Measurements from ENCODE around the gene SLC7A7. TPM values are rescaled to one million over a fixed set of nuclear protein-coding genes. Genes with fewer than 3 reads are reported as not detected.

Gene SLC7A7
- total RNA-seq, 1 experiment from 2014 or later = 8.7 TPM

- CTCF ChIA-PET = no interaction called here
- Mint-ChIP-seq H3K9me3 (ENCODE audit: low read depth, unreplicated experiment) (no peaks in the 10 kb centered on the region), H3K27me3 (ENCODE audit: unreplicated experiment) (peaks cover 8% of the 10 kb centered on the region), H3K27ac (ENCODE audit: unreplicated experiment) (no peak overlapping the region), H3K4me3 (ENCODE audit: low read depth, unreplicated experiment) (no peak overlapping the region), H3K4me1 (ENCODE audit: low read depth, unreplicated experiment) (peaks cover 10% of the 10 kb centered on the region), H3K36me3 (ENCODE audit: insufficient read depth, unreplicated experiment) (no peaks in the 10 kb centered on the region)
- no TSS peak for BruUV-seq (replicated peaks)
- intact Hi-C loops (cut with micrococcal nuclease; ENCODE audit: unreplicated experiment) = no loop called here
- no peak for DNase-seq
- TF ChIP-seq CTCF (IDR thresholded peaks at IDR 0.05; ENCODE audit: unreplicated experiment) = no peak
Observed at GRCh38 chr14:22803687-22803974, 11.6 kb downstream of the SLC7A7 start.

GRCh38 chr14:22802860-22803686, 12.2 kb downstream of the SLC7A7 start:
- DNase-seq = no peak
- Mint-ChIP-seq H3K4me3 (ENCODE audit: low read depth, unreplicated experiment) (no peak overlapping the region), H3K4me1 (ENCODE audit: low read depth, unreplicated experiment) (peaks cover 10% of the 10 kb centered on the region), H3K27me3 (ENCODE audit: unreplicated experiment) (peaks cover 8% of the 10 kb centered on the region), H3K36me3 (ENCODE audit: insufficient read depth, unreplicated experiment) (no peaks in the 10 kb centered on the region), H3K9me3 (ENCODE audit: low read depth, unreplicated experiment) (no peaks in the 10 kb centered on the region), H3K27ac (ENCODE audit: unreplicated experiment) (no peak overlapping the region)
- CTCF ChIA-PET = no interaction called here
- no TSS peak for BruUV-seq (replicated peaks)
- TF ChIP-seq CTCF (IDR thresholded peaks at IDR 0.05; ENCODE audit: unreplicated experiment) = no peak
- intact Hi-C loops (cut with micrococcal nuclease; ENCODE audit: unreplicated experiment) = no loop called here

- Mint-ChIP-seq H3K4me1 (ENCODE audit: low read depth, unreplicated experiment) (no peaks in the 10 kb centered on the region), H3K4me3 (ENCODE audit: low read depth, unreplicated experiment) (no peak overlapping the region), H3K9me3 (ENCODE audit: low read depth, unreplicated experiment) (no peaks in the 10 kb centered on the region), H3K27me3 (ENCODE audit: unreplicated experiment) (peaks cover 8% of the 10 kb centered on the region), H3K36me3 (ENCODE audit: insufficient read depth, unreplicated experiment) (no peaks in the 10 kb centered on the region), H3K27ac (ENCODE audit: unreplicated experiment) (no peak overlapping the region)
- CTCF ChIA-PET = no interaction called here
- BruUV-seq (replicated peaks) = no TSS peak
- no peak for TF ChIP-seq CTCF (IDR thresholded peaks at IDR 0.05; ENCODE audit: unreplicated experiment)
- intact Hi-C loops (cut with micrococcal nuclease; ENCODE audit: unreplicated experiment) = no loop called here
- no peak for DNase-seq
Observed at GRCh38 chr14:22801716-22802115, 13.5 kb downstream of the SLC7A7 start.

- no peak for DNase-seq
- H3K4me1 Mint-ChIP-seq (ENCODE audit: low read depth, unreplicated experiment) = no peaks in the 10 kb centered on the region
- peaks cover 8% of the 10 kb centered on the region for H3K27me3 Mint-ChIP-seq (ENCODE audit: unreplicated experiment)
- intact Hi-C loops (cut with micrococcal nuclease; ENCODE audit: unreplicated experiment) = no loop called here
- H3K4me3 Mint-ChIP-seq (ENCODE audit: low read depth, unreplicated experiment) = no peak overlapping the region
- no peaks in the 10 kb centered on the region for H3K9me3 Mint-ChIP-seq (ENCODE audit: low read depth, unreplicated experiment)
- no peaks in the 10 kb centered on the region for H3K36me3 Mint-ChIP-seq (ENCODE audit: insufficient read depth, unreplicated experiment)
- no peak for TF ChIP-seq CTCF (IDR thresholded peaks at IDR 0.05; ENCODE audit: unreplicated experiment)
- CTCF ChIA-PET = no interaction called here
- BruUV-seq (replicated peaks) = no TSS peak
- H3K27ac Mint-ChIP-seq (ENCODE audit: unreplicated experiment) = no peak overlapping the region
Observed at GRCh38 chr14:22800346-22800745, 14.9 kb downstream of the SLC7A7 start.
